ENCODE data around the gene GPR153.

Gene GPR153

GRCh38 chr1:6273380-6273891, 12.5 kb upstream of the GPR153 start:
- H3K4me3 ChIP-seq (ENCODE audit: low read length), result no peak overlapping the region
- H3K4me1 ChIP-seq (ENCODE audit: low read length), result no peaks in the 10 kb centered on the region
- H3K36me3 ChIP-seq (replicated peaks; ENCODE audit: low read depth, low read length), result no peaks in the 10 kb centered on the region
- H3K27ac ChIP-seq (ENCODE audit: low read length), result no peak overlapping the region
- no peak overlapping the region for H3K4me2 ChIP-seq (ENCODE audit: low read length)
- no peak overlapping the region for H3K9ac ChIP-seq (ENCODE audit: low read length)
- no peak for TF ChIP-seq EZH2phosphoT487 (IDR thresholded peaks at IDR 0.05; ENCODE audit: low read depth)
- TF ChIP-seq CTCF (IDR thresholded peaks at IDR 0.05; ENCODE audit: low read depth, low read length), result no peak
- no peaks in the 10 kb centered on the region for H3K27me3 ChIP-seq (ENCODE audit: low read depth, low read length)
- no peak overlapping the region for H2AFZ ChIP-seq (ENCODE audit: low read depth, low read length)
- H3K79me2 ChIP-seq (ENCODE audit: low read length), result no peaks in the 10 kb centered on the region
- no peaks in the 10 kb centered on the region for H3K9me3 ChIP-seq (ENCODE audit: insufficient read depth, low read length)
- no peaks in the 10 kb centered on the region for H4K20me1 ChIP-seq (ENCODE audit: insufficient read depth, low read length)

- Histone ChIP-seq H3K27me3 (ENCODE audit: low read depth, low read length) (no peaks in the 10 kb centered on the region), H4K20me1 (ENCODE audit: insufficient read depth, low read length) (no peaks in the 10 kb centered on the region), H3K79me2 (ENCODE audit: low read length) (no peaks in the 10 kb centered on the region), H3K9me3 (ENCODE audit: insufficient read depth, low read length) (no peaks in the 10 kb centered on the region), H3K27ac (ENCODE audit: low read length) (no peak overlapping the region), H3K4me2 (ENCODE audit: low read length) (no peak overlapping the region), H2AFZ (ENCODE audit: low read depth, low read length) (no peak overlapping the region), H3K4me1 (ENCODE audit: low read length) (no peaks in the 10 kb centered on the region), H3K9ac (ENCODE audit: low read length) (no peak overlapping the region), H3K4me3 (ENCODE audit: low read length) (no peak overlapping the region), H3K36me3 (replicated peaks; ENCODE audit: low read depth, low read length) (no peaks in the 10 kb centered on the region)
- TF ChIP-seq EZH2phosphoT487 (IDR thresholded peaks at IDR 0.05; ENCODE audit: low read depth) (no peak), CTCF (IDR thresholded peaks at IDR 0.05; ENCODE audit: low read depth, low read length) (no peak)
These were observed 12.0 kb upstream of the GPR153 start for GRCh38 chr1:6272868-6273267.

GRCh38 chr1:6272452-6272851, 11.6 kb upstream of the GPR153 start:
- Histone ChIP-seq H4K20me1 (ENCODE audit: insufficient read depth, low read length) (no peaks in the 10 kb centered on the region), H3K27ac (ENCODE audit: low read length) (no peak overlapping the region), H3K36me3 (replicated peaks; ENCODE audit: low read depth, low read length) (no peaks in the 10 kb centered on the region), H3K4me2 (ENCODE audit: low read length) (no peak overlapping the region), H2AFZ (ENCODE audit: low read depth, low read length) (no peak overlapping the region), H3K4me3 (ENCODE audit: low read length) (no peak overlapping the region), H3K4me1 (ENCODE audit: low read length) (no peaks in the 10 kb centered on the region), H3K9me3 (ENCODE audit: insufficient read depth, low read length) (no peaks in the 10 kb centered on the region), H3K9ac (ENCODE audit: low read length) (no peak overlapping the region), H3K79me2 (ENCODE audit: low read length) (no peaks in the 10 kb centered on the region), H3K27me3 (ENCODE audit: low read depth, low read length) (no peaks in the 10 kb centered on the region)
- TF ChIP-seq CTCF (IDR thresholded peaks at IDR 0.05; ENCODE audit: low read depth, low read length) (no peak), EZH2phosphoT487 (IDR thresholded peaks at IDR 0.05; ENCODE audit: low read depth) (no peak)

DNA sequence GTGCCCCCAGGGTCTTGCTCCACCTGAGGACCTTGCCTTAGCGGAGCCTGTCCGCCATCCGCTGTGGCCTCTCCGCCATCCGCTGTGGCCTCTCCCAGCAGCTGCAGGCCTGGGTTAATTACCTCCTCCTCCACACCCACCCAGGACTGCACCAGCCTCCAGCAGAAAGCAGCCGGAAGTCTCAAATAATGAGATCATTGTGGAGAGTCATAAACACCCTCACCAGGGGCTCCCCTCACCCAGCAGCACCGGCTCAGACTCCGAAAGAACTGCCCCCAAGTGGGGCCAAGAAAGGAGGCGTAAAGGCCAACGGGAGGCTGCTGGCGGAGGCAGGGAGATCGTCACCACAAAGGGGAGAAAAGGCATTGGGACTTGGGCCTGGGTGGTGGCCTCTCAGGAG, 10.7 kb upstream of the GPR153 start:
- no peak overlapping the region for H3K4me2 ChIP-seq (ENCODE audit: low read length)

More for the DNA sequence above, 10.7 kb upstream of the GPR153 start:
- H3K9me3 ChIP-seq (ENCODE audit: insufficient read depth, low read length), result no peaks in the 10 kb centered on the region
- H3K4me3 ChIP-seq (ENCODE audit: low read length), result no peak overlapping the region
- TF ChIP-seq EZH2phosphoT487 (IDR thresholded peaks at IDR 0.05; ENCODE audit: low read depth) (no peak), CTCF (IDR thresholded peaks at IDR 0.05; ENCODE audit: low read depth, low read length) (no peak)
- no peaks in the 10 kb centered on the region for H3K79me2 ChIP-seq (ENCODE audit: low read length)
- no peaks in the 10 kb centered on the region for H3K4me1 ChIP-seq (ENCODE audit: low read length)
- H3K9ac ChIP-seq (ENCODE audit: low read length), result no peak overlapping the region
- H3K27me3 ChIP-seq (ENCODE audit: low read depth, low read length), result no peaks in the 10 kb centered on the region
- H3K36me3 ChIP-seq (replicated peaks; ENCODE audit: low read depth, low read length), result no peaks in the 10 kb centered on the region
- H3K27ac ChIP-seq (ENCODE audit: low read length), result no peak overlapping the region
- H2AFZ ChIP-seq (ENCODE audit: low read depth, low read length), result no peak overlapping the region
- no peaks in the 10 kb centered on the region for H4K20me1 ChIP-seq (ENCODE audit: insufficient read depth, low read length)

All from OCI-LY3 (cell line).